ENCODE data around the gene PKNOX2.

DNA sequence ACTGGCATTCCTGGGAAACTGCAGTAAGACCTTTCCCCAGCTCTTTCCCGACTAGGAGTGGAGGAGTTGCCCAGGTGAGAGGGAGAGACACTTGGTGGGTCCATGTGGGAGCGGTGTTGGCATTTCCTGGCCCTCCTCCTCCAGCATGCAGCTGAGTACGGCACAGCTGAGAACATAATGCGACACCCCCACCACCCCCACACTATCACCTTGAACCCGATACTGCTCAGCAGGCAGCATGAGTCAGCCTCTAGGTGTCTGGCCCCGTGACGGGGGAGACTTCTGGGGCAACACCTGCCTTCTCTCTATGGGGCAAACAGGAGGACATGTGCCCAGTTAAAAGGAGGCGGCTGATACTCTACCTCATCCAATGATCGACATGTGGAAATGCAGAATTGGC lies 64.4 kb downstream of the PKNOX2 start:
- TF ChIP-seq, protein P1, sequence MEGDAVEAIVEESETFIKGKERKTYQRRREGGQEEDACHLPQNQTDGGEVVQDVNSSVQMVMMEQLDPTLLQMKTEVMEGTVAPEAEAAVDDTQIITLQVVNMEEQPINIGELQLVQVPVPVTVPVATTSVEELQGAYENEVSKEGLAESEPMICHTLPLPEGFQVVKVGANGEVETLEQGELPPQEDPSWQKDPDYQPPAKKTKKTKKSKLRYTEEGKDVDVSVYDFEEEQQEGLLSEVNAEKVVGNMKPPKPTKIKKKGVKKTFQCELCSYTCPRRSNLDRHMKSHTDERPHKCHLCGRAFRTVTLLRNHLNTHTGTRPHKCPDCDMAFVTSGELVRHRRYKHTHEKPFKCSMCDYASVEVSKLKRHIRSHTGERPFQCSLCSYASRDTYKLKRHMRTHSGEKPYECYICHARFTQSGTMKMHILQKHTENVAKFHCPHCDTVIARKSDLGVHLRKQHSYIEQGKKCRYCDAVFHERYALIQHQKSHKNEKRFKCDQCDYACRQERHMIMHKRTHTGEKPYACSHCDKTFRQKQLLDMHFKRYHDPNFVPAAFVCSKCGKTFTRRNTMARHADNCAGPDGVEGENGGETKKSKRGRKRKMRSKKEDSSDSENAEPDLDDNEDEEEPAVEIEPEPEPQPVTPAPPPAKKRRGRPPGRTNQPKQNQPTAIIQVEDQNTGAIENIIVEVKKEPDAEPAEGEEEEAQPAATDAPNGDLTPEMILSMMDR (IDR thresholded peaks at IDR 0.05) = no peak
- TF ChIP-seq POLR2AphosphoS5 (IDR thresholded peaks at IDR 0.05) = no peak
- no peak for TF ChIP-seq POLR2A (IDR thresholded peaks at IDR 0.05)
- TF ChIP-seq EP300 (IDR thresholded peaks at IDR 0.05) = no peak

Data from gastroesophageal sphincter (tissue), 3 donors.